HEK293 (cell line): Measurements from ENCODE around the gene PRG2.

Experiments
- CTCF ChIA-PET: fragments of 350-600 bp; formaldehyde crosslinking; extraction: SDS; loops from one replicate; lab custom pipeline; 2021; ENCODE audit warnings: antibody characterized with exemption; lab: Yijun Ruan, JAX
- POLR2A ChIA-PET: fragments of 300-600 bp; formaldehyde crosslinking; extraction: SDS; loops from one replicate; lab custom pipeline; 2020; ENCODE audit warnings: antibody characterized with exemption, inconsistent platforms; lab: Yijun Ruan, JAX
- H3K27ac ChIP-seq: fragments of 200-500 bp; sonication (Bioruptor generic); 2 replicates; pipeline ENCODE4 v1.5.1; 2014; ENCODE audit warnings: low read depth, low read length, control low read depth, inconsistent platforms; ENCODE audit errors: extremely low read depth
- H3K36me3 ChIP-seq, 2 experiments: fragments of 200-500 bp in 1 of 2; sonication (Bioruptor generic) in 1 of 2; 1 replicate in 1 of 2; 2 replicates in 1 of 2; pipeline ENCODE4 v1.5.1; 2014 to 2017; ENCODE audit warnings: inconsistent platforms in 2 of 2, low read length in 2 of 2; ENCODE audit not compliant: control insufficient read depth in 2 of 2, insufficient read depth in 1 of 2
- H3K4me1 ChIP-seq: fragments of 200-500 bp; sonication (Bioruptor generic); 2 replicates; pipeline ENCODE4 v1.5.1; 2014; ENCODE audit warnings: mild to moderate bottlenecking, low read length, inconsistent platforms; ENCODE audit not compliant: control insufficient read depth, insufficient read depth
- H3K4me3 ChIP-seq: 2 replicates; pipeline ENCODE4 v1.5.1; 2011; ENCODE audit warnings: low read depth, mild to moderate bottlenecking, control low read depth, low read length, moderate library complexity
- H3K9me3 ChIP-seq: fragments of 200-500 bp; sonication (Bioruptor generic); 2 replicates; pipeline ENCODE4 v1.5.1; 2014; ENCODE audit warnings: low read depth, low read length, inconsistent platforms; ENCODE audit not compliant: control insufficient read depth, insufficient read depth
- HIC1 ChIP-seq: fragments of 450-650 bp; formaldehyde crosslinking; IDR thresholded peaks from 2 replicates; pipeline ENCODE4 v1.5.1; 2016; ENCODE audit warnings: missing biosample characterization, missing genetic modification characterization
- KLF10 ChIP-seq: fragments of 450-650 bp; IDR thresholded peaks from 2 replicates; pipeline ENCODE4 v1.5.1; 2018; ENCODE audit warnings: missing biosample characterization, mild to moderate bottlenecking, missing genetic modification characterization
- MYNN ChIP-seq: fragments of 450-650 bp; formaldehyde crosslinking; IDR thresholded peaks from 2 replicates; pipeline ENCODE4 v1.5.1; 2016; ENCODE audit warnings: missing biosample characterization, missing genetic modification characterization, borderline replicate concordance
- PBX3 ChIP-seq: sonication (generic); formaldehyde crosslinking; IDR thresholded peaks from 2 replicates; pipeline ENCODE4 v1.8.1; 2022; ENCODE audit warnings: mild to moderate bottlenecking, moderate library complexity, missing genetic modification reagents
- ZBTB17 ChIP-seq: fragments of 450-650 bp; formaldehyde crosslinking; IDR thresholded peaks from 2 replicates; pipeline ENCODE4 v1.5.1; 2016; ENCODE audit warnings: missing biosample characterization, missing genetic modification characterization
- ZBTB7A ChIP-seq: fragments of 450-650 bp; formaldehyde crosslinking; IDR thresholded peaks from 2 replicates; pipeline ENCODE4 v1.5.1; 2016; ENCODE audit warnings: low read depth, missing biosample characterization, missing genetic modification characterization
- ZFHX2 ChIP-seq: fragments of 450-650 bp; formaldehyde crosslinking; conservative IDR thresholded peaks from 2 replicates; pipeline ENCODE4 v1.5.1; 2016; ENCODE audit warnings: missing biosample characterization, missing genetic modification characterization
- ZFP69B ChIP-seq: fragments of 450-650 bp; formaldehyde crosslinking; IDR thresholded peaks from 2 replicates; pipeline ENCODE4 v1.5.1; 2016; ENCODE audit warnings: missing biosample characterization, missing genetic modification characterization
- ZNF155 ChIP-seq: fragments of 450-650 bp; formaldehyde crosslinking; IDR thresholded peaks from 2 replicates; pipeline ENCODE4 v1.5.1; 2016; ENCODE audit warnings: missing biosample characterization, missing genetic modification characterization
- ZNF2 ChIP-seq: fragments of 450-650 bp; formaldehyde crosslinking; IDR thresholded peaks from 2 replicates; pipeline ENCODE4 v1.5.1; 2016; ENCODE audit warnings: missing biosample characterization, missing genetic modification characterization
- ZNF239 ChIP-seq: fragments of 450-650 bp; formaldehyde crosslinking; IDR thresholded peaks from 2 replicates; pipeline ENCODE4 v1.5.1; 2016; ENCODE audit warnings: missing biosample characterization, missing genetic modification characterization
- ZNF394 ChIP-seq: fragments of 450-650 bp; formaldehyde crosslinking; IDR thresholded peaks from 2 replicates; pipeline ENCODE4 v1.5.1; 2016; ENCODE audit warnings: missing biosample characterization, missing genetic modification characterization, mild to moderate bottlenecking, moderate library complexity, borderline replicate concordance
- ZNF404 ChIP-seq: fragments of 450-650 bp; formaldehyde crosslinking; IDR thresholded peaks from 2 replicates; pipeline ENCODE4 v1.5.1; 2017; ENCODE audit warnings: missing biosample characterization, missing genetic modification characterization
- ZNF48 ChIP-seq: fragments of 450-650 bp; formaldehyde crosslinking; IDR thresholded peaks from 2 replicates; pipeline ENCODE4 v1.5.1; 2016; ENCODE audit warnings: missing biosample characterization, missing genetic modification characterization
- ZNF521 ChIP-seq: fragments of 450-650 bp; formaldehyde crosslinking; IDR thresholded peaks from 2 replicates; pipeline ENCODE4 v1.5.1; 2017; ENCODE audit warnings: missing biosample characterization, mild to moderate bottlenecking, missing genetic modification characterization
- ZNF600 ChIP-seq: fragments of 450-650 bp; formaldehyde crosslinking; IDR thresholded peaks from 2 replicates; pipeline ENCODE4 v1.5.1; 2016; ENCODE audit warnings: missing biosample characterization, missing genetic modification characterization
- ZNF623 ChIP-seq: fragments of 450-650 bp; formaldehyde crosslinking; IDR thresholded peaks from 2 replicates; pipeline ENCODE4 v1.5.1; 2016; ENCODE audit warnings: missing biosample characterization, missing genetic modification characterization
- ZNF626 ChIP-seq: fragments of 450-650 bp; sonication (Bioruptor Pico); formaldehyde crosslinking; IDR thresholded peaks from 2 replicates; pipeline ENCODE4 v1.5.1; 2018; ENCODE audit warnings: missing biosample characterization, missing genetic modification characterization, inconsistent platforms
- ZSCAN16 ChIP-seq: fragments of 450-650 bp; formaldehyde crosslinking; IDR thresholded peaks from 2 replicates; pipeline ENCODE4 v1.5.1; 2016; ENCODE audit warnings: missing biosample characterization, missing genetic modification characterization
- TF ChIP-seq, protein P1 (sequence below): fragments of 450-650 bp; formaldehyde crosslinking; IDR thresholded peaks from 2 replicates; pipeline ENCODE4 v1.5.1; 2017; ENCODE audit warnings: missing biosample characterization, missing genetic modification characterization
- TF ChIP-seq, protein P2 (sequence below): fragments of 450-650 bp; IDR thresholded peaks from 2 replicates; pipeline ENCODE4 v1.5.1; 2018; ENCODE audit warnings: missing biosample characterization, missing genetic modification characterization
- TF ChIP-seq, protein P3 (sequence below): fragments of 450-650 bp; formaldehyde crosslinking; IDR thresholded peaks from 2 replicates; pipeline ENCODE4 v1.5.1; 2016; ENCODE audit warnings: missing biosample characterization, missing genetic modification characterization

Gene PRG2

DNA sequence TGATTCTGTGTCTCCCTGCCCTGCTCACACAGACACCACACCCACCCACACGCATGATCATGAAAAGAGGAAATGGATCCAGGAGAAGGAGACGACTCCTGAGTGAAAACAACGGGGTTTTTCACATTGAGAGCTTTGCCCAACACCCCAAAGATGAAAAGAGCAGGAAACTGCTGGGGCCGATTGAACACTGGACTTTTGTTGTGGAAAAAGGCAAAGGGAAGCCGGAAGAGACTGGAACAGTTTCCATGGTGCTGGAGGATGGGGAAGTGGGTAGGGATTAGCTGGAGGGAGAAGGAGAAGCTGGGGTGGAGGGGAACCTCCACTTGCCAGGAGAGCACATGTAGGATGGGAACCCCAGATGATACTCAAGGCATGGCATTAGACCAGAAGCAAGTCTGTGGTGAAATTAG is 41.7 kb upstream of the PRG2 start:
- H3K4me1 ChIP-seq: no peaks in the 10 kb centered on the region
- no peak for TF ChIP-seq ZFP69B (tag by site-specific recombination)
- TF ChIP-seq ZNF394 (tag by site-specific recombination): peak; percentile 42; the same call in 1 of the 2 replicates
- H3K36me3 ChIP-seq: no peaks in the 10 kb centered on the region
- H3K27ac ChIP-seq: no peak overlapping the region
- no peak overlapping the region for H3K4me3 ChIP-seq
- POLR2A ChIA-PET: no interaction called here
- CTCF ChIA-PET: interaction anchor here (0.9 kb wide), 1 partner anchor 83 kb away, joined by 3 read pairs; no protein-coding TSS in a partner anchor
- H3K9me3 ChIP-seq: no peaks in the 10 kb centered on the region

DNA sequence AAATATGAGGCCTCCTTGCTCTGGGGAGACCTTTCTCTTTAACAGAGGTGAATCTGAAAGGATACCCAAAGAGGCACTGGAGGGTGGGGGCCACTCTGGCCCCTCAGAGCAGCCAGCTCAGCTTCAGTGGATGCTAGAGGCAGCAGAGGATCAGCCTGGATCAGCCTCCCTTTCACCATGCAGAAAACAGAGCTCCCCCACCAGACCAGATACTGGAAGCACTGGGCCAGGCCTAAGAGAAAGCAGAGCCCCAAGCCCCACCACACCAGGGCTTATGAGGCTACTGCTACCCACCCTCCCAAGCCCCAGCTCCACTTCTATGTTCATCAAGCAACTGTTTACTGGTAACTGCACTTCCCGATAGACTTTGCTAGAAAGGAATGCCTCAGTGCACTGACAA is 40.5 kb upstream of the PRG2 start:
- ChIA-PET POLR2A (no interaction called here), CTCF (interaction anchor here (1.0 to 1.9 kb wide), 5 partner anchors 26 to 96 kb away, joined by 3 to 9 read pairs (median 3); no protein-coding TSS in a partner anchor)
- no peaks in the 10 kb centered on the region for H3K4me1 ChIP-seq
- no peak overlapping the region for H3K27ac ChIP-seq
- H3K36me3 ChIP-seq: no peaks in the 10 kb centered on the region
- TF ChIP-seq ZFHX2 (tag by site-specific recombination) (no peak), ZNF623 (tag by site-specific recombination) (no peak), MYNN (tag by site-specific recombination) (no peak), ZNF626 (tag by site-specific recombination) (no peak), ZSCAN16 (tag by site-specific recombination) (no peak)
- TF ChIP-seq, protein P1, sequence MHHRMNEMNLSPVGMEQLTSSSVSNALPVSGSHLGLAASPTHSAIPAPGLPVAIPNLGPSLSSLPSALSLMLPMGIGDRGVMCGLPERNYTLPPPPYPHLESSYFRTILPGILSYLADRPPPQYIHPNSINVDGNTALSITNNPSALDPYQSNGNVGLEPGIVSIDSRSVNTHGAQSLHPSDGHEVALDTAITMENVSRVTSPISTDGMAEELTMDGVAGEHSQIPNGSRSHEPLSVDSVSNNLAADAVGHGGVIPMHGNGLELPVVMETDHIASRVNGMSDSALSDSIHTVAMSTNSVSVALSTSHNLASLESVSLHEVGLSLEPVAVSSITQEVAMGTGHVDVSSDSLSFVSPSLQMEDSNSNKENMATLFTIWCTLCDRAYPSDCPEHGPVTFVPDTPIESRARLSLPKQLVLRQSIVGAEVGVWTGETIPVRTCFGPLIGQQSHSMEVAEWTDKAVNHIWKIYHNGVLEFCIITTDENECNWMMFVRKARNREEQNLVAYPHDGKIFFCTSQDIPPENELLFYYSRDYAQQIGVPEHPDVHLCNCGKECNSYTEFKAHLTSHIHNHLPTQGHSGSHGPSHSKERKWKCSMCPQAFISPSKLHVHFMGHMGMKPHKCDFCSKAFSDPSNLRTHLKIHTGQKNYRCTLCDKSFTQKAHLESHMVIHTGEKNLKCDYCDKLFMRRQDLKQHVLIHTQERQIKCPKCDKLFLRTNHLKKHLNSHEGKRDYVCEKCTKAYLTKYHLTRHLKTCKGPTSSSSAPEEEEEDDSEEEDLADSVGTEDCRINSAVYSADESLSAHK (tag by site-specific recombination): no peak
- TF ChIP-seq, protein P2, sequence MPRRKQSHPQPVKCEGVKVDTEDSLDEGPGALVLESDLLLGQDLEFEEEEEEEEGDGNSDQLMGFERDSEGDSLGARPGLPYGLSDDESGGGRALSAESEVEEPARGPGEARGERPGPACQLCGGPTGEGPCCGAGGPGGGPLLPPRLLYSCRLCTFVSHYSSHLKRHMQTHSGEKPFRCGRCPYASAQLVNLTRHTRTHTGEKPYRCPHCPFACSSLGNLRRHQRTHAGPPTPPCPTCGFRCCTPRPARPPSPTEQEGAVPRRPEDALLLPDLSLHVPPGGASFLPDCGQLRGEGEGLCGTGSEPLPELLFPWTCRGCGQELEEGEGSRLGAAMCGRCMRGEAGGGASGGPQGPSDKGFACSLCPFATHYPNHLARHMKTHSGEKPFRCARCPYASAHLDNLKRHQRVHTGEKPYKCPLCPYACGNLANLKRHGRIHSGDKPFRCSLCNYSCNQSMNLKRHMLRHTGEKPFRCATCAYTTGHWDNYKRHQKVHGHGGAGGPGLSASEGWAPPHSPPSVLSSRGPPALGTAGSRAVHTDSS: no peak
- no peak overlapping the region for H3K4me3 ChIP-seq
- H3K9me3 ChIP-seq: no peaks in the 10 kb centered on the region

DNA sequence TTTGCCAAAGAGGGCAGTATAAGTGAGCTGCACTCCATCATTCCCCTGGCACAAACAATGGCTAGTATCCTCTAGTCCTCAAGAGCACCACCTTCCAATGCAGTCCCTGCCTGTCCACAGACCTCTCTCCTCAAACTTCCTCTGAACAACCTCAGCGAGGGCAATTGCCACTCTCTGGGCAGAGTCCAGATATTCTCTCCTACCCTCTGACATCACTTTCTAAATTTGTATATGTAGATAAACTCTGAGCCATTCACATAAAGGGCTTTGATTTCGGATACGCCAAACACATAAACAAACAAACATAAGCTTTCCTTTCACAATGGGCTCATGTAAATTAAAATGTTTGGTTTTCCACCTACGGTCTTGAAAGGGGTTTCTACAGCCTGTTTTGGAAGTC is 39.5 kb upstream of the PRG2 start:
- H3K9me3 ChIP-seq: no peaks in the 10 kb centered on the region
- no peak overlapping the region for H3K4me3 ChIP-seq
- no peak overlapping the region for H3K27ac ChIP-seq
- CTCF ChIA-PET: interaction anchor here (0.7 to 1.9 kb wide), 6 partner anchors 27 to 97 kb away, joined by 3 to 9 read pairs (median 4); no protein-coding TSS in a partner anchor
- H3K4me1 ChIP-seq: no peaks in the 10 kb centered on the region
- POLR2A ChIA-PET: interaction anchor here (1.2 kb wide), 1 partner anchor 45 kb away, joined by 3 read pairs; no protein-coding TSS in a partner anchor
- H3K36me3 ChIP-seq: no peaks in the 10 kb centered on the region
- TF ChIP-seq ZNF2 (tag by site-specific recombination) (no peak), PBX3 (no peak), HIC1 (tag by site-specific recombination) (no peak), ZNF521 (no peak), KLF10 (no peak), ZNF48 (tag by site-specific recombination) (no peak), ZBTB17 (tag by site-specific recombination) (no peak), ZNF600 (tag by site-specific recombination) (no peak), ZSCAN16 (tag by site-specific recombination) (no peak), ZNF404 (tag by site-specific recombination) (no peak), ZBTB7A (tag by site-specific recombination) (no peak), ZNF155 (no peak), ZNF239 (tag by site-specific recombination) (no peak)
- TF ChIP-seq, protein P3, sequence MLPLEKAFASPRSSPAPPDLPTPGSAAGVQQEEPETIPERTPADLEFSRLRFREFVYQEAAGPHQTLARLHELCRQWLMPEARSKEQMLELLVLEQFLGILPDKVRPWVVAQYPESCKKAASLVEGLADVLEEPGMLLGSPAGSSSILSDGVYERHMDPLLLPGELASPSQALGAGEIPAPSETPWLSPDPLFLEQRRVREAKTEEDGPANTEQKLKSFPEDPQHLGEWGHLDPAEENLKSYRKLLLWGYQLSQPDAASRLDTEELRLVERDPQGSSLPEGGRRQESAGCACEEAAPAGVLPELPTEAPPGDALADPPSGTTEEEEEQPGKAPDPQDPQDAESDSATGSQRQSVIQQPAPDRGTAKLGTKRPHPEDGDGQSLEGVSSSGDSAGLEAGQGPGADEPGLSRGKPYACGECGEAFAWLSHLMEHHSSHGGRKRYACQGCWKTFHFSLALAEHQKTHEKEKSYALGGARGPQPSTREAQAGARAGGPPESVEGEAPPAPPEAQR: no peak
